Measurements from ENCODE around the gene KRT15.

The KRT15 gene

GRCh38 chr17:41505809-41506767 lies 12.6 kb downstream of the KRT15 start:
- no peak for DNase-seq (ENCODE audit: low read depth in 2 of 2)

- no peak for DNase-seq (ENCODE audit: low read depth in 2 of 2)
Measured at GRCh38 chr17:41505007-41505808, 13.5 kb downstream of the KRT15 start, which contains the start of gene KRT13. Gene KRT13 (minus strand): TSS chr17:41505612. CDS start chr17:41505550, 62 bp downstream.

- DNase-seq (ENCODE audit: low read depth in 2 of 2): no peak
Measured at GRCh38 chr17:41504246-41504977, 14.3 kb downstream of the KRT15 start.

- no peak for DNase-seq (ENCODE audit: low read depth in 2 of 2)
Measured at GRCh38 chr17:41503202-41503601, 15.5 kb downstream of the KRT15 start.

GRCh38 chr17:41500131-41500911 lies 18.4 kb downstream of the KRT15 start:
- no peak for DNase-seq (ENCODE audit: low read depth in 2 of 2)

GRCh38 chr17:41499714-41500113 lies 19.0 kb downstream of the KRT15 start:
- DNase-seq (ENCODE audit: low read depth in 2 of 2): no peak

- DNase-seq (ENCODE audit: low read depth in 2 of 2): no peak
Measured at GRCh38 chr17:41498276-41498675, 20.4 kb downstream of the KRT15 start.

GRCh38 chr17:41496803-41497484 lies 21.7 kb downstream of the KRT15 start:
- peak; percentile 1 to 4 for DNase-seq (ENCODE audit: low read depth in 2 of 2)

- DNase-seq (ENCODE audit: low read depth in 2 of 2): no peak
Measured at GRCh38 chr17:41494524-41494923, 24.2 kb downstream of the KRT15 start.

GRCh38 chr17:41492771-41493170 lies 25.9 kb downstream of the KRT15 start:
- no peak for DNase-seq (ENCODE audit: low read depth in 2 of 2)

- DNase-seq (ENCODE audit: low read depth in 2 of 2): no peak
Measured at GRCh38 chr17:41492351-41492750, 26.3 kb downstream of the KRT15 start.

GRCh38 chr17:41491476-41491875 lies 27.2 kb downstream of the KRT15 start:
- no peak for DNase-seq (ENCODE audit: low read depth in 2 of 2)

- DNase-seq (ENCODE audit: low read depth in 2 of 2): no peak
Measured at GRCh38 chr17:41490000-41490990, 28.4 kb downstream of the KRT15 start.

GRCh38 chr17:41489531-41489930 lies 29.2 kb downstream of the KRT15 start, which contains the start of gene KRT36:
Gene KRT36 (minus strand): TSS chr17:41489910. CDS start chr17:41489864, 46 bp downstream.
- no peak for DNase-seq (ENCODE audit: low read depth in 2 of 2)

- no peak for DNase-seq (ENCODE audit: low read depth in 2 of 2)
Measured at GRCh38 chr17:41486809-41487530, 31.7 kb downstream of the KRT15 start.

GRCh38 chr17:41486316-41486715 lies 32.4 kb downstream of the KRT15 start:
- no peak for DNase-seq (ENCODE audit: low read depth in 2 of 2)

GRCh38 chr17:41484920-41485904 lies 33.5 kb downstream of the KRT15 start:
- DNase-seq (ENCODE audit: low read depth in 2 of 2): no peak

All from stimulated activated CD8-positive, alpha-beta memory T cell treated with anti-CD3 and anti-CD28 coated beads, Interleukin-2, amount 100 ng/mL, for 1 hour (primary cell).